Subcutaneous adipose tissue (tissue), 4 donors: Measurements from ENCODE around the gene FYB1. TPM values are rescaled to one million over a fixed set of nuclear protein-coding genes. Genes with fewer than 3 reads are reported as not detected.

Experiments
- CTCF ChIP-seq: fragments of 450-650 bp; IDR thresholded peaks from one replicate; pipeline ENCODE4 v1.5.1; 2016; ENCODE audit warnings: low read depth, mild to moderate bottlenecking, control low read depth, antibody characterized with exemption, moderate library complexity
- total RNA-seq, 4 donors: library from RNA; depleted of rRNA; stranded (reverse); fragments of >200 nt; gene quantifications; one replicate each; pipeline ENCODE4 v1.1.0, GENCODE V29; 2016

Gene FYB1
- total RNA-seq, 4 donors from 2014 or later, result 7.5 to 80.6 (median 26.7) TPM

DNA sequence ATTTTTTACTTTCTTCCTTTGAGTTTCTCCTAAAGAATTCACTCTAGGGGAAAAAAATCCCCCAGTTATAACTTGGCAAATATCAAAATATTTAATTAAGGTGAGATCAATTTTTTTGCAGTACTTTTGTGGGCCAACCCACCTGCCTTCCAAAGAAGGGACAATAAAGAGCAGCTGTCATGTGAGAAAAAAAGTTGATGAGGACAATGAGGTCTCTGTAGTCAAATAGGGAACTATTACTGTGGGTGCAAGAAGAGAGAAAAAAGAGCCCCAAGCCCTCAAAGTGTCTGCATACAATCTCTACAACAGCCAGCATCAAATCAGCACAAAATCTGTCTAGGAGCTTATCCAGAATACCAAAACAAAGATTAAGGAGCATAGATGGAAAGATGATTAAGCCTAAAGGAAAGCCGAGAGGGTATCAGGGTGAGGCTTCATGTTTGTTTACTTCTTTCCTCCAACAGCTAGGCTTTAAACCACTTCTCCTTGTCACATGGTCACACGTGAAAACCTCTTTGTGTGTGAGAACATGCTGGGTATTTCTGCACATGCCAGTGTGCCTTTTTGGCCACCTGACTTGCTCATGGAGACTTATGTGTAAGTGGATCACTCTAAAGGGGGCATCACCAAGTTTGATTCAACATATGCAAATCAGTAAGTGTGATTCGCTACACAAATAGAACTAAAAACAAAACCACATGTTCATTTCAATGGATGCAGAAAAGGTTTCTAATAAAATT lies 19.2 kb upstream of the FYB1 start:
- TF ChIP-seq CTCF, result no peak

GRCh38 chr5:39236718-39237117 lies 17.4 kb upstream of the FYB1 start:
- no peak for TF ChIP-seq CTCF

- TF ChIP-seq CTCF, result no peak
These were observed 16.3 kb upstream of the FYB1 start for GRCh38 chr5:39235648-39236047.

DNA sequence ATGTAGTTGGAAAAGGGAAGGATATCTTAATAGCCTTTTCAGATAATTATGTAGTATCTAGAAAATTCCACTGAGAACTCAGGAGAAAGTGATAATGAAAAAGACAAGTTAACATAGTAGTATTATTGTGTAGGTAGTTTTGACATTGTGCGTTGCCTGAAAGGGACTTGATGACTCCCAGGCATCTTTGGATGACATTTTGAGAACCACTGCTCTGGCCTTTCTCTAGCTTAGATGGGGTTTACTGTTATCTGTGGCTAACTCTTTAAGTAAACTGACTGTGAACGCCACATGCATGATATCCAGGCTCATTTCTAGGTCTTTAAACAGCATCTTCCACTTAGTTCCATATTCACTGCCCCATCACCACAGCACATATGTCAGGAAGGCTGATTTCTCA lies 14.4 kb upstream of the FYB1 start:
- no peak for TF ChIP-seq CTCF

DNA sequence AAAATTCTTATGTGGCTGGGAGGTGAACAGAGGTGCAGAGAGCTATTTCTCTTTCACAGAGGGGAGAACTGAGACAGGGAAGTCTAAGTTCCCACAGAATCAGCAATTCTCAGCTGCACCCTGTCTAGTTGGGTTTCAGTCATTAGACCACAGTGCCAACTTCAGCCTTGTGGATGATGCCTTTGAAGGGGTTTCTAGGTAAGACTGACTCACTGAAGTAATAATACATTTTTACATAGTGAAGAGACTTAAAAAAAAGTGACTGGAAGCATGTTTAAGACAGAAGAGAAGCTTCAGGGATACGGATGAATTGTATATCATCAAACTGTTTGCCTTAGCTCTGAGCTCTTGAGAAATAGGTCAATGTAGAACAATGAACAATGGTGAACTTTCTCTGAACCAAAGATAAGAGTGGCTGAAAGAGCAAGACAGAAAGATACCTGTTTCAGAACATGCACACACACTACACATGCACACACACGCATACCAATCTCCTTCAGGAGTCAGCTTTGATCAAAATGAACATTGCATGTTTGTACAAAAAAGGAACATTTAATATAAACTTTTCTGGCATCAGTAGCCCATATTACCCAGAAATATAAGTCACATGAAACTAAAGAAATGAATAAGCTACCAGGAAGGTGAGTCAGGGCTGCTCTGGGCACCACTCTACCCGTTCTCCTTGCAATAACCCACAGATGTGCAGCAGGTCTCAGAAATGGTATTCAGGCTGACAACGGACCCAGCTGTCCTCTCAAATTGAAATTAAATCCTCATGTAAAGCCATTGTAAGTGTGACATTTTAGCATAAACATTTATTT lies 12.6 kb upstream of the FYB1 start:
- no peak for TF ChIP-seq CTCF

GRCh38 chr5:39228596-39228995 lies 9.2 kb upstream of the FYB1 start:
- TF ChIP-seq CTCF, result no peak

GRCh38 chr5:39226558-39226957 lies 7.2 kb upstream of the FYB1 start:
- no peak for TF ChIP-seq CTCF
